ENCODE measurements around the gene PAX3. TPM values are rescaled to one million over a fixed set of nuclear protein-coding genes. Genes with fewer than 3 reads are reported as not detected.

Gene PAX3
- total RNA-seq, 1 experiment from 2014 or later: not detected

DNA sequence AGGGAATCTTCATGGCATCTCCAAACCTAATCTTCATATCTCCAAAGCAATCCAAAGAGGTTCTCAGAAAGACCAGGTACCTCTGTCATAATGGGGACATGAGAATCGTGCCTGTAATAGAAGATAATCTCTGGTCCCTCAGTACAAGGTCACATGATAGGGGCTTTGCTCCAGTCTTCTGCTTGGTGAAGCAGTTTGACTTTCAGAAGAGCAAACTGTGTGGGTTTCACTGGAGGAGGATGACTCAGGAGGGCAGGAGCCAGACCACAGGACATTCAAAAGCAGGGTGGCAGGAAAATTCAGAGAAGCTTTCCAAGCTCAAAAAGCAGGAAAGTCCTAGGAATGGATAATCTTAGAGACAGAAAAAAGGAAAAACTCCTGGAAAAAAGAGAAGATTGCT lies 10.6 kb upstream of the PAX3 start:
- POLR2A ChIA-PET (ENCODE audit: unreplicated experiment): no interaction called here
- DNase-seq (no peak), ATAC-seq (no peak)
- H3K4me2 ChIP-seq (ENCODE audit: low read length): no peak overlapping the region
- H3K36me3 ChIP-seq (ENCODE audit: low read depth, low read length): no peaks in the 10 kb centered on the region
- no peaks in the 10 kb centered on the region for H3K4me1 ChIP-seq (ENCODE audit: insufficient read depth, low read length)
- H3K27me3 ChIP-seq (ENCODE audit: low read length): peaks cover 100% of the 10 kb centered on the region
- no peaks in the 10 kb centered on the region for H3K9me2 ChIP-seq (replicated peaks; ENCODE audit: low read length)
- H4K20me1 ChIP-seq (ENCODE audit: low read length): no peaks in the 10 kb centered on the region
- no peak overlapping the region for H3K4me3 ChIP-seq (ENCODE audit: low read length)
- H3F3A ChIP-seq (ENCODE audit: low read length, unreplicated experiment): no peaks in the 10 kb centered on the region
- intact Hi-C loops (cut with micrococcal nuclease): no loop called here
- H3K9ac ChIP-seq (ENCODE audit: low read length): no peak overlapping the region
- TF ChIP-seq EZH2 (IDR thresholded peaks at IDR 0.05; ENCODE audit: low read length, unreplicated experiment) (no peak), EZH2phosphoT487 (IDR thresholded peaks at IDR 0.05; ENCODE audit: borderline replicate concordance, low read length) (no peak), CTCF (conservative IDR thresholded peaks at IDR 0.05; ENCODE audit: low read depth, low read length) (no peak)
- no peak overlapping the region for H2AFZ ChIP-seq (ENCODE audit: low read length)
- no peaks in the 10 kb centered on the region for H3K79me2 ChIP-seq (ENCODE audit: low read length)
- CTCF ChIA-PET: no interaction called here
- H3K27ac ChIP-seq (ENCODE audit: low read length): no peak overlapping the region
- H3K9me3 ChIP-seq (ENCODE audit: low read length): no peaks in the 10 kb centered on the region
- no TSS peak for BruUV-seq (replicated peaks)

- H3K79me2 ChIP-seq (ENCODE audit: low read length): no peaks in the 10 kb centered on the region
- BruUV-seq (replicated peaks): no TSS peak
- POLR2A ChIA-PET (ENCODE audit: unreplicated experiment): no interaction called here
Observed at GRCh38 chr2:222307978-222308730, 9.4 kb upstream of the PAX3 start.

More at GRCh38 chr2:222307978-222308730, 9.4 kb upstream of the PAX3 start:
- Histone ChIP-seq H3K27ac (ENCODE audit: low read length) (no peak overlapping the region), H3K9me2 (replicated peaks; ENCODE audit: low read length) (no peaks in the 10 kb centered on the region), H3K4me1 (ENCODE audit: insufficient read depth, low read length) (no peaks in the 10 kb centered on the region), H4K20me1 (ENCODE audit: low read length) (no peaks in the 10 kb centered on the region), H3K9me3 (ENCODE audit: low read length) (no peaks in the 10 kb centered on the region), H3K4me3 (ENCODE audit: low read length) (no peak overlapping the region), H3K27me3 (ENCODE audit: low read length) (peaks cover 100% of the 10 kb centered on the region), H3K4me2 (ENCODE audit: low read length) (no peak overlapping the region), H2AFZ (ENCODE audit: low read length) (no peak overlapping the region), H3K36me3 (ENCODE audit: low read depth, low read length) (no peaks in the 10 kb centered on the region), H3F3A (ENCODE audit: low read length, unreplicated experiment) (no peaks in the 10 kb centered on the region), H3K9ac (ENCODE audit: low read length) (no peak overlapping the region)
- DNase-seq: no peak
- CTCF ChIA-PET: no interaction called here
- ATAC-seq: no peak
- TF ChIP-seq EZH2 (IDR thresholded peaks at IDR 0.05; ENCODE audit: low read length, unreplicated experiment): no peak
- no peak for TF ChIP-seq CTCF (conservative IDR thresholded peaks at IDR 0.05; ENCODE audit: low read depth, low read length)
- TF ChIP-seq EZH2phosphoT487 (IDR thresholded peaks at IDR 0.05; ENCODE audit: borderline replicate concordance, low read length): no peak
- intact Hi-C loops (cut with micrococcal nuclease): no loop called here
